K562 (cell line): ENCODE results near the gene CRACR2B. TPM values are rescaled to one million over a fixed set of nuclear protein-coding genes. Genes with fewer than 3 reads are reported as not detected.

Source experiments
- ASH1L ChIP-seq: fragments of 450-650 bp; IDR thresholded peaks from 2 replicates; pipeline ENCODE4 v1.6.1; 2018; ENCODE audit warnings: borderline replicate concordance, mild to moderate bottlenecking, low read depth; ENCODE audit not compliant: partially characterized antibody
- BMI1 ChIP-seq: fragments of 150-350 bp; IDR thresholded peaks from 2 replicates; pipeline ENCODE4 v1.6.1; 2014; ENCODE audit warnings: low read length
- FOSL1 ChIP-seq: fragments of 200-800 bp; sonication (Bioruptor generic); conservative IDR thresholded peaks from 2 replicates; pipeline ENCODE4 v1.6.1; 2016; ENCODE audit warnings: missing genetic modification characterization, missing compliant biosample characterization
- KDM4B ChIP-seq, 2 experiments: fragments of 450-650 bp in 1 of 2; sonication (generic) in 1 of 2; IDR thresholded peaks; 2 replicates each; pipeline ENCODE4 v1.6.1; 2016 to 2017; ENCODE audit warnings: borderline replicate concordance in 2 of 2, antibody characterized with exemption in 1 of 2, low read depth in 1 of 2, mild to moderate bottlenecking in 1 of 2
- MAFK ChIP-seq: IDR thresholded peaks from 2 replicates; pipeline ENCODE4 v1.6.1; 2011; ENCODE audit warnings: low read length, improper control_type of control experiment
- MIER1 ChIP-seq: fragments of 450-650 bp; IDR thresholded peaks from 2 replicates; pipeline ENCODE4 v1.6.1; 2016; ENCODE audit warnings: antibody characterized with exemption, mild to moderate bottlenecking, low read depth
- MITF ChIP-seq: IDR thresholded peaks from 2 replicates; pipeline ENCODE4 v1.6.1; 2014; ENCODE audit warnings: antibody characterized with exemption
- NFIC ChIP-seq: fragments of 450-650 bp; IDR thresholded peaks from 2 replicates; pipeline ENCODE4 v1.6.1; 2017; ENCODE audit warnings: mild to moderate bottlenecking, inconsistent platforms
- NR2C1 ChIP-seq, 2 experiments: fragments of 450-650 bp; IDR thresholded peaks; 2 replicates each; pipeline ENCODE4 v1.6.1; 2017; ENCODE audit warnings: mild to moderate bottlenecking in 2 of 2, antibody characterized with exemption in 1 of 2, inconsistent platforms in 1 of 2, missing compliant biosample characterization in 1 of 2, missing genetic modification characterization in 1 of 2
- PBX2 ChIP-seq, 2 experiments: IDR thresholded peaks in 1 of 2; conservative IDR thresholded peaks in 1 of 2; 2 replicates each; pipeline ENCODE4 v1.6.1; 2016; ENCODE audit warnings: low read depth in 2 of 2, mild to moderate bottlenecking in 1 of 2, missing compliant biosample characterization in 1 of 2, missing genetic modification characterization in 1 of 2, moderate library complexity in 1 of 2
- SMC3 ChIP-seq: conservative IDR thresholded peaks from 2 replicates; pipeline ENCODE4 v1.6.1; 2011; ENCODE audit warnings: low read depth, low read length, improper control_type of control experiment; ENCODE audit not compliant: insufficient read depth
- TAF9B ChIP-seq: fragments of 450-650 bp; IDR thresholded peaks from 2 replicates; pipeline ENCODE4 v1.6.1; 2018; ENCODE audit warnings: mild to moderate bottlenecking; ENCODE audit not compliant: partially characterized antibody
- ZFP30 ChIP-seq: fragments of 250-450 bp; sonication (Bioruptor Pico); IDR thresholded peaks from 2 replicates; pipeline ENCODE4 v1.8.0; 2022; ENCODE audit warnings: moderate library complexity, mild to moderate bottlenecking, inconsistent platforms, borderline replicate concordance
- ZNF133 ChIP-seq: fragments of 250-450 bp; sonication (Bioruptor Pico); IDR thresholded peaks from 2 replicates; pipeline ENCODE4 v1.4.0; 2020; ENCODE audit warnings: mild to moderate bottlenecking
- ZNF282 ChIP-seq: sonication (generic); formaldehyde crosslinking; IDR thresholded peaks from 2 replicates; pipeline ENCODE4 v1.8.1; 2023; ENCODE audit warnings: missing genetic modification reagents
- polyA plus RNA-seq, 8 experiments: library from polyadenylated mRNA; depleted of rRNA in 4 of 8; stranded (reverse) in 5 of 8; unstranded in 3 of 8; fragments of >200 nt; fragmentation: Nextera tagmentation in 2 of 8; fragmentation: Illumina TruSeq in 1 of 8; extraction: Ambion mirVana in 2 of 8; extraction: Trizol in 1 of 8; gene quantifications; 2 replicates each; pipeline versions ENCODE4 v1.2.1 to v1.2.3, GENCODE V29; 2011 to 2014; ENCODE audit warnings: inconsistent platforms in 1 of 8, missing spikeins in 1 of 8
- total RNA-seq, 7 experiments: library from RNA; depleted of rRNA in 6 of 7; stranded (reverse); fragments of >200 nt in 6 of 7; fragmentation: Illumina TruSeq in 2 of 7; extraction: Trizol in 2 of 7; gene quantifications; 2 replicates each; pipeline versions ENCODE4 v1.2.1 to v1.2.3, GENCODE V29; 2011 to 2021; ENCODE audit warnings: low replicate concordance in 1 of 7
- TF ChIP-seq, protein P1 (sequence below): fragments of 450-650 bp; conservative IDR thresholded peaks from 2 replicates; pipeline ENCODE4 v1.6.1; 2016; ENCODE audit warnings: missing genetic modification characterization, low read depth, mild to moderate bottlenecking, missing compliant biosample characterization, moderate library complexity
- TF ChIP-seq, protein P2 (sequence below): fragments of 250-450 bp; sonication (Bioruptor Pico); IDR thresholded peaks from 2 replicates; pipeline ENCODE4 v1.8.0; 2022; ENCODE audit warnings: moderate library complexity, mild to moderate bottlenecking, inconsistent platforms
- TF ChIP-seq, protein P3 (sequence below): IDR thresholded peaks from 3 replicates; pipeline ENCODE4 v1.6.1; 2011; ENCODE audit warnings: borderline replicate concordance, mild to moderate bottlenecking; ENCODE audit not compliant: insufficient read length, insufficient read depth

Gene CRACR2B
- total and polyA plus RNA-seq, 9 of the 15 experiments (the other 6 are each of a cell fraction or from before 2014, with no cell fraction given): 0.10 to 51.0 (median 6.0) TPM

DNA sequence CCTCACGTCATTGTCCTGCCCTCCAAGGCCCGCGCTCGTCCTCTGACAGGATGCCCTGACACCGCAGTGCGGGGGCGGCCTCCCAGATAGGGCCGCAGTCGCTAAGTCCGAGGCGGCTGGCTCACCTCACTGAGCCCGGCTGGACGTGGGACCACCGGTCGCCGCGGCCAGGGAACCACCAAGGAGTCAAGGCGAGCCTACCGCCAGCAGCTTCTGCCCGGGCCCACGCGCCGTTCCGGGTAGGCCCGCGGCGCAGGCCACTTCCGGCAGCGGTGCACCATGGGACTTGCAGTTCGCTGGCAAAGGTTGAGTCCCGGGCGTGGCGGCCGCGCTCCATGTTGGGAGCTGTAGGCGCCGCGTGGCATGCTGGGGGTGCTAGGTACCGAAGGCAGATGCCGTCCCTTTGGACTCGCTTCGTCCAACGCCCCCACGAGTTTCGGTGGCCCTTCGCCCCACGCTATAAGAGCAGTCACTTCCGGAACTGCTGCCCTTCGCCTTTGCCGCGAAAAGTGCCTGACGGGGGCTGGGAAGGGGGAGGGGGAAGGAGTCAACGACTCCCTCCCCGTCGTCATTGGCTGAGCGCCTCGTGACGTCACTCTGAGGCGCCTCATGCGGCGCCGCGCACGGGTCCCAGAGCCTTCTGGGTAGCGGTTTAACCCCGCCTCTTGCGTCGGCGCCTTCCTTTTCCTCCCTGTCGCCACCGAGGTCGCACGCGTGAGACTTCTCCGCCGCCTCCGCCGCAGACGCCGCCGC is 18.3 kb upstream of the CRACR2B start, which contains the start of gene RPLP2 (continued):
- TF ChIP-seq MITF: peak; percentile 7; the same call in 1 of the 2 replicates
- peak; percentile 72 for TF ChIP-seq TAF9B
- peak; percentile 85 for TF ChIP-seq NR2C1 (IDR thresholded peaks at IDR 0.05)
- TF ChIP-seq NR2C1 (tag; IDR thresholded peaks at IDR 0.05): peak; percentile 80
- TF ChIP-seq SMC3: 0 out of 2 replicates have a peak, but pooled peaks have one; percentile 6
- TF ChIP-seq MAFK: no peak; the same call in 1 of the 2 replicates
- TF ChIP-seq, protein P1, sequence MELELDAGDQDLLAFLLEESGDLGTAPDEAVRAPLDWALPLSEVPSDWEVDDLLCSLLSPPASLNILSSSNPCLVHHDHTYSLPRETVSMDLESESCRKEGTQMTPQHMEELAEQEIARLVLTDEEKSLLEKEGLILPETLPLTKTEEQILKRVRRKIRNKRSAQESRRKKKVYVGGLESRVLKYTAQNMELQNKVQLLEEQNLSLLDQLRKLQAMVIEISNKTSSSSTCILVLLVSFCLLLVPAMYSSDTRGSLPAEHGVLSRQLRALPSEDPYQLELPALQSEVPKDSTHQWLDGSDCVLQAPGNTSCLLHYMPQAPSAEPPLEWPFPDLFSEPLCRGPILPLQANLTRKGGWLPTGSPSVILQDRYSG (tag): peak; percentile 48; the same call in 1 of the 2 replicates
- TF ChIP-seq, protein P2, sequence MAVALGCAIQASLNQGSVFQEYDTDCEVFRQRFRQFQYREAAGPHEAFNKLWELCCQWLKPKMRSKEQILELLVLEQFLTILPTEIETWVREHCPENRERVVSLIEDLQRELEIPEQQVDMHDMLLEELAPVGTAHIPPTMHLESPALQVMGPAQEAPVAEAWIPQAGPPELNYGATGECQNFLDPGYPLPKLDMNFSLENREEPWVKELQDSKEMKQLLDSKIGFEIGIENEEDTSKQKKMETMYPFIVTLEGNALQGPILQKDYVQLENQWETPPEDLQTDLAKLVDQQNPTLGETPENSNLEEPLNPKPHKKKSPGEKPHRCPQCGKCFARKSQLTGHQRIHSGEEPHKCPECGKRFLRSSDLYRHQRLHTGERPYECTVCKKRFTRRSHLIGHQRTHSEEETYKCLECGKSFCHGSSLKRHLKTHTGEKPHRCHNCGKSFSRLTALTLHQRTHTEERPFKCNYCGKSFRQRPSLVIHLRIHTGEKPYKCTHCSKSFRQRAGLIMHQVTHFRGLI (CRISPR knock-in tag): no peak
- TF ChIP-seq MIER1: no peak
- peak; percentile 16 for TF ChIP-seq NFIC
- TF ChIP-seq ZNF282 (CRISPR knock-in tag): no peak; the same call in 1 of the 2 replicates
- no peak for TF ChIP-seq ZNF133 (CRISPR knock-in tag)
- TF ChIP-seq ZFP30: no peak
- TF ChIP-seq, protein P3, sequence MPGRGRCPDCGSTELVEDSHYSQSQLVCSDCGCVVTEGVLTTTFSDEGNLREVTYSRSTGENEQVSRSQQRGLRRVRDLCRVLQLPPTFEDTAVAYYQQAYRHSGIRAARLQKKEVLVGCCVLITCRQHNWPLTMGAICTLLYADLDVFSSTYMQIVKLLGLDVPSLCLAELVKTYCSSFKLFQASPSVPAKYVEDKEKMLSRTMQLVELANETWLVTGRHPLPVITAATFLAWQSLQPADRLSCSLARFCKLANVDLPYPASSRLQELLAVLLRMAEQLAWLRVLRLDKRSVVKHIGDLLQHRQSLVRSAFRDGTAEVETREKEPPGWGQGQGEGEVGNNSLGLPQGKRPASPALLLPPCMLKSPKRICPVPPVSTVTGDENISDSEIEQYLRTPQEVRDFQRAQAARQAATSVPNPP: no peak
- peak; percentile 13 for TF ChIP-seq ASH1L
- TF ChIP-seq PBX2 (CRISPR knock-in tag; IDR thresholded peaks at IDR 0.05; ENCODE audit: low read depth): peak; percentile 19; the same call in 1 of the 2 replicates
- TF ChIP-seq PBX2 (tag; conservative IDR thresholded peaks at IDR 0.05; ENCODE audit: low read depth): no peak
- TF ChIP-seq FOSL1 (tag): peak; percentile 58
- no peak for TF ChIP-seq BMI1
- no peak; a peak in 1 of 4 replicates for TF ChIP-seq KDM4B (IDR thresholded peaks at IDR 0.05; ENCODE audit: borderline replicate concordance in 2 of 2, low read depth in 1 of 2)
